NB4 (cell line): ENCODE data around the gene TMEM88.

ENCODE experiments used
- MYC ChIP-seq: IDR thresholded peaks from 2 replicates; pipeline ENCODE4 v1.6.1; 2011; ENCODE audit warnings: low read depth, low read length
- POLR2A ChIP-seq: IDR thresholded peaks from 2 replicates; pipeline ENCODE4 v1.6.1; 2011; ENCODE audit warnings: mild to moderate bottlenecking; ENCODE audit not compliant: insufficient read length; ENCODE audit errors: extremely low read depth
- TF ChIP-seq, protein P1 (sequence below): IDR thresholded peaks from one replicate; pipeline ENCODE4 v1.5.1; 2012; ENCODE audit warnings: low read depth, low read length
- TF ChIP-seq, protein P2 (sequence below): IDR thresholded peaks from 2 replicates; pipeline ENCODE4 v1.6.1; 2011; ENCODE audit warnings: low read depth, low read length

- TF ChIP-seq, protein P1, sequence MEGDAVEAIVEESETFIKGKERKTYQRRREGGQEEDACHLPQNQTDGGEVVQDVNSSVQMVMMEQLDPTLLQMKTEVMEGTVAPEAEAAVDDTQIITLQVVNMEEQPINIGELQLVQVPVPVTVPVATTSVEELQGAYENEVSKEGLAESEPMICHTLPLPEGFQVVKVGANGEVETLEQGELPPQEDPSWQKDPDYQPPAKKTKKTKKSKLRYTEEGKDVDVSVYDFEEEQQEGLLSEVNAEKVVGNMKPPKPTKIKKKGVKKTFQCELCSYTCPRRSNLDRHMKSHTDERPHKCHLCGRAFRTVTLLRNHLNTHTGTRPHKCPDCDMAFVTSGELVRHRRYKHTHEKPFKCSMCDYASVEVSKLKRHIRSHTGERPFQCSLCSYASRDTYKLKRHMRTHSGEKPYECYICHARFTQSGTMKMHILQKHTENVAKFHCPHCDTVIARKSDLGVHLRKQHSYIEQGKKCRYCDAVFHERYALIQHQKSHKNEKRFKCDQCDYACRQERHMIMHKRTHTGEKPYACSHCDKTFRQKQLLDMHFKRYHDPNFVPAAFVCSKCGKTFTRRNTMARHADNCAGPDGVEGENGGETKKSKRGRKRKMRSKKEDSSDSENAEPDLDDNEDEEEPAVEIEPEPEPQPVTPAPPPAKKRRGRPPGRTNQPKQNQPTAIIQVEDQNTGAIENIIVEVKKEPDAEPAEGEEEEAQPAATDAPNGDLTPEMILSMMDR: no peak
- TF ChIP-seq, protein P2, sequence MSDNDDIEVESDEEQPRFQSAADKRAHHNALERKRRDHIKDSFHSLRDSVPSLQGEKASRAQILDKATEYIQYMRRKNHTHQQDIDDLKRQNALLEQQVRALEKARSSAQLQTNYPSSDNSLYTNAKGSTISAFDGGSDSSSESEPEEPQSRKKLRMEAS: no peak
- TF ChIP-seq MYC (no peak), POLR2A (no peak)
These were observed 27.8 kb downstream of the TMEM88 start for GRCh38 chr17:7882629-7883028.
